ENCODE results near the gene PTPRU. TPM values are rescaled to one million over a fixed set of nuclear protein-coding genes. Genes with fewer than 3 reads are reported as not detected.

Gene PTPRU
- total and polyA plus RNA-seq, 2 experiments from 2014 or later, result 23.2 to 89.7 TPM

GRCh38 chr1:29240986-29241385, 4.7 kb downstream of the PTPRU start:
- Histone ChIP-seq H3K36me3 (no peaks in the 10 kb centered on the region), H3K27ac (no peak overlapping the region), H3K27me3 (peaks cover 7% of the 10 kb centered on the region), H3K9me3 (ENCODE audit: low read depth) (no peaks in the 10 kb centered on the region), H3K4me1 (ENCODE audit: low read depth) (peaks cover 5% of the 10 kb centered on the region), H3K4me3 (no peak overlapping the region)
- no peak for DNase-seq (ENCODE audit: low read depth in 1 of 2, low spot score in 1 of 2)
- no peak for TF ChIP-seq CTCF (IDR thresholded peaks at IDR 0.05; ENCODE audit: low read depth, low read length)

GRCh38 chr1:29243023-29243870, 6.9 kb downstream of the PTPRU start:
- no peaks in the 10 kb centered on the region for H3K27me3 ChIP-seq
- H3K9me3 ChIP-seq (ENCODE audit: low read depth), result no peaks in the 10 kb centered on the region
- no peak for TF ChIP-seq CTCF (IDR thresholded peaks at IDR 0.05; ENCODE audit: low read depth, low read length)
- no peak for DNase-seq (ENCODE audit: low read depth in 1 of 2, low spot score in 1 of 2)
- no peaks in the 10 kb centered on the region for H3K36me3 ChIP-seq
- peaks cover 5% of the 10 kb centered on the region for H3K4me1 ChIP-seq (ENCODE audit: low read depth)
- H3K27ac ChIP-seq, result no peak overlapping the region
- H3K4me3 ChIP-seq, result no peak overlapping the region

- H3K4me3 ChIP-seq, result no peak overlapping the region
- no peaks in the 10 kb centered on the region for H3K36me3 ChIP-seq
- no peaks in the 10 kb centered on the region for H3K27me3 ChIP-seq
- H3K9me3 ChIP-seq (ENCODE audit: low read depth), result no peaks in the 10 kb centered on the region
- peak in 1 of 2 donors; percentile 78 for DNase-seq (ENCODE audit: low read depth in 1 of 2, low spot score in 1 of 2)
- no peak overlapping the region for H3K27ac ChIP-seq
- peaks cover 5% of the 10 kb centered on the region for H3K4me1 ChIP-seq (ENCODE audit: low read depth)
- no peak for TF ChIP-seq CTCF (IDR thresholded peaks at IDR 0.05; ENCODE audit: low read depth, low read length)
Observed at GRCh38 chr1:29243871-29244200, 7.5 kb downstream of the PTPRU start.

- no peak for TF ChIP-seq CTCF (IDR thresholded peaks at IDR 0.05; ENCODE audit: low read depth, low read length)
- no peaks in the 10 kb centered on the region for H3K9me3 ChIP-seq (ENCODE audit: low read depth)
- H3K27ac ChIP-seq, result no peak overlapping the region
- no peak for DNase-seq (ENCODE audit: low read depth in 1 of 2, low spot score in 1 of 2)
- no peak overlapping the region for H3K4me3 ChIP-seq
- no peaks in the 10 kb centered on the region for H3K27me3 ChIP-seq
- peaks cover 14% of the 10 kb centered on the region for H3K4me1 ChIP-seq (ENCODE audit: low read depth)
- no peaks in the 10 kb centered on the region for H3K36me3 ChIP-seq
Observed at GRCh38 chr1:29245261-29245660, 8.9 kb downstream of the PTPRU start.

- H3K4me1 ChIP-seq (ENCODE audit: low read depth), result peaks cover 11% of the 10 kb centered on the region
- H3K4me3 ChIP-seq, result no peak overlapping the region
- no peaks in the 10 kb centered on the region for H3K9me3 ChIP-seq (ENCODE audit: low read depth)
- TF ChIP-seq CTCF (IDR thresholded peaks at IDR 0.05; ENCODE audit: low read depth, low read length), result peak; percentile 41
- H3K27me3 ChIP-seq, result no peaks in the 10 kb centered on the region
- H3K36me3 ChIP-seq, result no peaks in the 10 kb centered on the region
- no peak overlapping the region for H3K27ac ChIP-seq
- DNase-seq (ENCODE audit: low read depth in 1 of 2, low spot score in 1 of 2), result peak in 1 of 2 donors; percentile 71
Observed at GRCh38 chr1:29245876-29246275, 9.6 kb downstream of the PTPRU start.

Measured in cardiac muscle cell (in vitro differentiated cells and primary cell).